ENCODE measurements around the gene TCF3. TPM values are rescaled to one million over a fixed set of nuclear protein-coding genes. Genes with fewer than 3 reads are reported as not detected.

Gene TCF3
- polyA plus RNA-seq, 1 donor, result 74.3 TPM

DNA sequence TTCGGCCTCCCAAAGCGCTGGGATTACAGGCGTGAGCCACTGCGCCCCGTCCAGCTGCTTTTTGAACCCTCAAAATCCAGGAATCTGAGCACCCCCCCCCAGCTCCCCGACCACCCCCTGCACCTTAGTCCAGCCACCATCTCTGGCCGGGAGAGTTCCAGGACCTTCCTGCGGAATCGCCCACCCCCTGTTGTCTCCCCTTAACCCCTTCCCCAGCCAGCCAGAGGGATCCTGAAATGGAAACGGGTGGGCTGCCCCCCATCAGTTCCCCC is 59.0 kb downstream of the TCF3 start:
- Histone ChIP-seq H3K9me3 (ENCODE audit: control insufficient read depth, low read depth, low read length) (no peaks in the 10 kb centered on the region), H3K27me3 (ENCODE audit: control insufficient read depth, insufficient read depth, low read length) (no peaks in the 10 kb centered on the region), H3K27ac (ENCODE audit: low read length) (no peak overlapping the region), H3K4me1 (ENCODE audit: control insufficient read depth, insufficient read depth, low read length) (peaks cover 10% of the 10 kb centered on the region), H3K36me3 (ENCODE audit: control insufficient read depth, insufficient read depth, low read length) (peaks cover 21% of the 10 kb centered on the region), H3K4me3 (ENCODE audit: low read length) (peak overlapping the region; percentile 85)
- no CpG with 5 or more reads among the region's 10 CpGs for WGBS (ENCODE audit: insufficient coverage, low lambda C conversion rate)
- no peak for DNase-seq

DNA sequence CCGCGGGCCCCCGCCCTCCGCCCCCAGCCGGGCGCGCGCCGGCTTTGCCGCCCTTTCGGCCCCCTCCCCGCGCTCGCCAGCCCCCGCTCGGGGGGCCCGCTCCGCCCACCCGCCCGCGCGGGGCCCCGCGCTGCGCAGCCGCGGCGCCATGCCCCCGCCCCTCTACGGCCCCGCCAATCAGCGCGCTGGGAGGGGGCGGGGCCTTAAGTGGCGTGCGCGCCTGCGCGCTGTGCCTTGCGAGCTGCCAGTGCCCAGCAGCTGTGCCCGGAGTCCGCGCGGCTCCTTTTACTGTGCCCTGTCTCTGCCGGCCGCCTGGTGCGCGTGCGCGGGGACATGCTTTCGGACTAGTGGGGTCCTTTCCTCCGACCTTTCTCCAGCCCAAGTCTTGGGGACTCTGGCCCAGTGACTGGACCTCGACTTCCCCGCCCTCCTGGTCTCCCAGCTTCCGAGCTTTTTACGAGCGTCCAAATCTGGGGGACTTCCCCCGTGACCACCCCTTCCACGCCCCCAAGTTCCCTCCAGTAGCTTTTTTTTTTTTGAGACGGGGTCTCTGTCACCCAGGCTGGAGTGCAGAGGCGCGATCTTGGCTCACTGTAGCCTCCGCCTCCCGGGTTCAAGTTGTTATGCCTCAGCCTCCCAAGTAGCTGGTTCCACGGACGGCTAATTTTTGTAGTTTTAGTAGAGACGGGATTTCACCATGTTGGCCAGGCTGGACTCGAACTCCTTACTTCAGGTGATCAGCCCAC is 59.5 kb downstream of the TCF3 start, which contains the start of gene MBD3:
TSS of gene MBD3 (minus strand) at position 111 of the 746 bp plus-strand sequence. CDS start 234 bp downstream, outside the sequence.
- H3K4me3 ChIP-seq (ENCODE audit: low read length), result peak within 1 kb of the TSS; percentile 85
- H3K27me3 ChIP-seq (ENCODE audit: control insufficient read depth, insufficient read depth, low read length), result no peaks in the 10 kb centered on the region
- peaks cover 11% of the 10 kb centered on the region for H3K4me1 ChIP-seq (ENCODE audit: control insufficient read depth, insufficient read depth, low read length)
- WGBS (ENCODE audit: insufficient coverage, low lambda C conversion rate), result no CpG with 5 or more reads among the region's 68 CpGs
- H3K27ac ChIP-seq (ENCODE audit: low read length), result peak within 1 kb of the TSS; percentile 86
- DNase-seq, result peak; percentile 92 to 96
- peaks cover 18% of the 10 kb centered on the region for H3K36me3 ChIP-seq (ENCODE audit: control insufficient read depth, insufficient read depth, low read length)
- no peaks in the 10 kb centered on the region for H3K9me3 ChIP-seq (ENCODE audit: control insufficient read depth, low read depth, low read length)

DNA sequence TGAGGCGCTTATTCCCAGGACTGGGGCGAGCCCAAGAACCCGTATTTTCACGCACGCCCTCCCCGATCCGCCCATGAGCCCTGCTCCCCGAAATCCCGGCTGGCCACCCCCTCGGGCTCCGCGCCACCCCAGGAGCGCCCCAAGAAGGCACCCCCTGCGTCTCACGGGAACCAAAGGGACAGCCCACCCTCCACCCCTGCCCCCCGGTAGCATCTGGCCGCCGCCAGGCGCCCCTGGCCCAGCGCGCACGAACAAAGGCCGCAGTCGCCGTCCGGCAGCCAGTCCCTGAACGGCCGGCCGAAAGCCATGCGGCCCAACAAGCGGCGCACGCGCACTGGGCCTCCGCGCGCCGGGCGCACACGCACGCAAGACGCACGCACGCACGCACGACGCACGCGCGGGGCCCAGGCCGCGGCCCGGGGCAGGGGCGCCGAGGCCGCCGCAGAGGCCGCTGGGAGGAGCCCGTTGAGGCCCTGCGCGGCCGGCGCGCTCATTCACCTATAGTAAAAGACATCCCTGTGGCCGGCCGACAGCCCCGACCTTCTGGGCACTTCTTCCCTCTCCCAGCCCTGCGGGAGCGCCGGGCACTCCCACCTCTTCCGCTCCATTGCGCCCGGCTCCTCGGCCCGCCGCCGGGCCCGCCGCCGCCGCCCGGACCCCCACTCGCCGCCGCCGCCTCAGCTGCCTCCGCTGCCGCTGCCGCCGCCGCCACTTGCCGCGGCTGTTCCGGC is 60.2 kb downstream of the TCF3 start:
- peak overlapping the region; percentile 66 for H3K4me3 ChIP-seq (ENCODE audit: low read length)

DNA sequence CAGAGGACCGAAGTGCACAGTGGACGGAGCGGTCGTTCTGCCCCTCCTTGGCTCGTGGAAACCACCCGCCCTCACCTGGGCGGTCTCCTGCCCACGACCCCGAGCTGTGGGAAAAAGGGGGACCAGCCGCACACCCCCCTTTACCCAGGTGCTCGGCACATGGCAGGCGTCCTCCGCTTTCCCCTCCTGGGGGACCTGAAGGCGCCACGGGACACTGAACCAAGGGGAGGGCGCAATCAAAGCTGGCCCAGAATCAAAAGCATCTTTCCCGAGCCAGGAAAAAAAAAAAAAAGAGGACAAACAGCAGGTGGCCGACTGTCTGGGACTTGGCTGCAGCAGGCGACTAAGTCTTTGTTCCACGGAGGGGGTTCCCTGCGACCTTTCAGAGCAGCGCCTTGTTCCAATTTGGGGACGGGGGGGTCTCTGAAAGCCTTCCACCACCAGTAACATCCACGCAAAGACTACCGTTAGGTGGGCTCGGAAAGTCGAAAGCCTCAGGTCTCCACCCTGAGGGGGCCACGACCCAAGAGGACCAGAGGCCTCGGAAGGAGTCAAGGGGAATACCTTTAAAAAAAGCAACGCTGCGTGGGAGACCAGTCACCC is 60.9 kb downstream of the TCF3 start:
- Histone ChIP-seq H3K27ac (ENCODE audit: low read length) (peak overlapping the region; percentile 78), H3K36me3 (ENCODE audit: control insufficient read depth, insufficient read depth, low read length) (peaks cover 5% of the 10 kb centered on the region), H3K9me3 (ENCODE audit: control insufficient read depth, low read depth, low read length) (no peaks in the 10 kb centered on the region), H3K27me3 (ENCODE audit: control insufficient read depth, insufficient read depth, low read length) (no peaks in the 10 kb centered on the region), H3K4me3 (ENCODE audit: low read length) (peak overlapping the region; percentile 66), H3K4me1 (ENCODE audit: control insufficient read depth, insufficient read depth, low read length) (peaks cover 21% of the 10 kb centered on the region)
- no CpG with 5 or more reads among the region's 31 CpGs for WGBS (ENCODE audit: insufficient coverage, low lambda C conversion rate)
- peak in 1 of 2 donors; percentile 40 for DNase-seq

More for the DNA sequence above, 60.2 kb downstream of the TCF3 start:
- peak; percentile 92 for DNase-seq
- peaks cover 11% of the 10 kb centered on the region for H3K36me3 ChIP-seq (ENCODE audit: control insufficient read depth, insufficient read depth, low read length)
- peaks cover 19% of the 10 kb centered on the region for H3K4me1 ChIP-seq (ENCODE audit: control insufficient read depth, insufficient read depth, low read length)
- no peaks in the 10 kb centered on the region for H3K27me3 ChIP-seq (ENCODE audit: control insufficient read depth, insufficient read depth, low read length)
- H3K27ac ChIP-seq (ENCODE audit: low read length), result peak overlapping the region; percentile 86
- whole genome bisulfite sequencing (ENCODE audit: insufficient coverage, low lambda C conversion rate), result no CpG with 5 or more reads among the region's 94 CpGs
- no peaks in the 10 kb centered on the region for H3K9me3 ChIP-seq (ENCODE audit: control insufficient read depth, low read depth, low read length)

DNA sequence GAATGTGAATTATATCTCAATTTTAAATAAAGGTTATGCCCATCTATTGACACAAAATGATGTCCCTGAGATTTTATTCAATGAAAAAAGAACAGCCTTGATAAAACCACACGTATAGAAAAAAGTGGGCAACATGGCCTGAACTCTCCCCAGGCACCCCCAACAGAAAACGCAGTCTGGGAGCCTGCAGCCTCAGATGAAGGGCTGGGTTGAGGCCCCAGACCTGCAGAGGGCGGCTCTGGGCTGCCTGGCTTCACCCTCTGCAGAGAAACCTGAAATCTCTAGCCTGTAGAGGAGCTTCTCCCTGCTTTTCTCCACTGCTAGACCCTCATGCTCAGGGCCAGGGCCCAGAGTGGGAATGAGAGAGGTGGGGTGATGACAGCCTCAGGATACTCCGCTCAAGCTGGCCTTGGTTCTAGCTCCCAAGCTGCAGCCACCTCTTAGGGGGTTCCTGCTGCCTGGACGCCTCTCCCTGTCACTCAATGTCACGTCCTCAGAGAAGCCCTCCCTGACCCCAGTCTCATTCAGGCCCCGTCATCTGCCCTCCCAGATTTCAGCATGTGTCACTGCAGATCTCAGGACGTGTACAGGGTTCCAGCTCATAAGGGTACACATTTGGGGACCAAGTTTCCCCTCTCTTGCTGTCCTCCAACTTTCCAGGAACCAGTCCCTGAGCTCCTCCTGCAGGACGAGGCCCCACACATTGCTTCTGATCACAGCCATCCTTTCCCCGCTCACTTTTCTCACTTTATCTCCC is 61.6 kb downstream of the TCF3 start:
- H3K27ac ChIP-seq (ENCODE audit: low read length), result peak overlapping the region; percentile 78
- H3K4me1 ChIP-seq (ENCODE audit: control insufficient read depth, insufficient read depth, low read length), result peaks cover 21% of the 10 kb centered on the region
- DNase-seq, result peak in 1 of 2 donors; percentile 45
- H3K36me3 ChIP-seq (ENCODE audit: control insufficient read depth, insufficient read depth, low read length), result peaks cover 4% of the 10 kb centered on the region
- H3K27me3 ChIP-seq (ENCODE audit: control insufficient read depth, insufficient read depth, low read length), result no peaks in the 10 kb centered on the region
- no peaks in the 10 kb centered on the region for H3K9me3 ChIP-seq (ENCODE audit: control insufficient read depth, low read depth, low read length)
- H3K4me3 ChIP-seq (ENCODE audit: low read length), result peak overlapping the region; percentile 66
- WGBS (ENCODE audit: insufficient coverage, low lambda C conversion rate), result no CpG with 5 or more reads among the region's 10 CpGs

DNA sequence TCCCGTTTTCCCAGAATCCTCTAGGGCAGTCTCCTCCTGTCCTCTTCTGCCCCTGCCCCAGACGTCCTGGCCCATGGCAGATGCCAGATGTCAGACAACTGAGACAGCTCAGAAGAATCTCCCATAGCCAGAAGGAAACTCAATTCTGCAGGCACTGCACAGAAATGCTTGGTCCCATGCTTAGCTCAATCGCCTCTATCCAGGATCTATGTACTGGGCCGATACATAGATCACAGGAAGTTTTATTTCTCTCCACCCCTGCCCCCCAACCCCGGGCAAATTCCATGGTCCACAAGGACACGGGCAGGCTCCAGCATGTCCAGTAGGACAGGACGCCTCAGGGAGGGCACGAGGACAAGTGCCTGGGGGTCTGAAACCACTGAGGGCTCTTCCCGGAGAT is 64.5 kb downstream of the TCF3 start:
- WGBS (ENCODE audit: insufficient coverage, low lambda C conversion rate), result 40% methylated on average over 2 of the region's 9 CpGs
- Histone ChIP-seq H3K9me3 (ENCODE audit: control insufficient read depth, low read depth, low read length) (no peaks in the 10 kb centered on the region), H3K27ac (ENCODE audit: low read length) (no peak overlapping the region), H3K4me3 (ENCODE audit: low read length) (no peak overlapping the region), H3K27me3 (ENCODE audit: control insufficient read depth, insufficient read depth, low read length) (no peaks in the 10 kb centered on the region), H3K4me1 (ENCODE audit: control insufficient read depth, insufficient read depth, low read length) (peaks cover 17% of the 10 kb centered on the region), H3K36me3 (ENCODE audit: control insufficient read depth, insufficient read depth, low read length) (peaks cover 18% of the 10 kb centered on the region)
- no peak for DNase-seq

DNA sequence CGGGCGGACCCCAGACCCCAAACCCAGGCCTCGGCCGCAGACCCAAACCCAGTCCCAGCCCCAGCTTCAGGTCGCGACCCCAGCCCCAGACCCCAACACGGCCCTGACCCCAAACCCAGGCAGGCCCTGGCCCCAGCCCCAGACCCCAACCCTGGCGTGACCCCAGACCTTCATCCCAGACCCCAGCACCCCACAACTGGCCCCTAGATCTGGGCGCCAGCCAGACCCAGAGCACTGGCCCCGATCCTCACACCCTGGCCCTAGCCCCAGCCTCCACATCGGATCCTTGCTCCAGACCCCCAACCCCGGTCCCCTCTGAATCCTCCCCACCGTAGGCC is 67.2 kb downstream of the TCF3 start:
- Histone ChIP-seq H3K27me3 (ENCODE audit: control insufficient read depth, insufficient read depth, low read length) (no peaks in the 10 kb centered on the region), H3K4me3 (ENCODE audit: low read length) (no peak overlapping the region), H3K9me3 (ENCODE audit: control insufficient read depth, low read depth, low read length) (no peaks in the 10 kb centered on the region), H3K4me1 (ENCODE audit: control insufficient read depth, insufficient read depth, low read length) (peaks cover 12% of the 10 kb centered on the region), H3K27ac (ENCODE audit: low read length) (no peak overlapping the region), H3K36me3 (ENCODE audit: control insufficient read depth, insufficient read depth, low read length) (peaks cover 42% of the 10 kb centered on the region)
- WGBS (ENCODE audit: insufficient coverage, low lambda C conversion rate), result no CpG with 5 or more reads among the region's 13 CpGs
- DNase-seq, result no peak

DNA sequence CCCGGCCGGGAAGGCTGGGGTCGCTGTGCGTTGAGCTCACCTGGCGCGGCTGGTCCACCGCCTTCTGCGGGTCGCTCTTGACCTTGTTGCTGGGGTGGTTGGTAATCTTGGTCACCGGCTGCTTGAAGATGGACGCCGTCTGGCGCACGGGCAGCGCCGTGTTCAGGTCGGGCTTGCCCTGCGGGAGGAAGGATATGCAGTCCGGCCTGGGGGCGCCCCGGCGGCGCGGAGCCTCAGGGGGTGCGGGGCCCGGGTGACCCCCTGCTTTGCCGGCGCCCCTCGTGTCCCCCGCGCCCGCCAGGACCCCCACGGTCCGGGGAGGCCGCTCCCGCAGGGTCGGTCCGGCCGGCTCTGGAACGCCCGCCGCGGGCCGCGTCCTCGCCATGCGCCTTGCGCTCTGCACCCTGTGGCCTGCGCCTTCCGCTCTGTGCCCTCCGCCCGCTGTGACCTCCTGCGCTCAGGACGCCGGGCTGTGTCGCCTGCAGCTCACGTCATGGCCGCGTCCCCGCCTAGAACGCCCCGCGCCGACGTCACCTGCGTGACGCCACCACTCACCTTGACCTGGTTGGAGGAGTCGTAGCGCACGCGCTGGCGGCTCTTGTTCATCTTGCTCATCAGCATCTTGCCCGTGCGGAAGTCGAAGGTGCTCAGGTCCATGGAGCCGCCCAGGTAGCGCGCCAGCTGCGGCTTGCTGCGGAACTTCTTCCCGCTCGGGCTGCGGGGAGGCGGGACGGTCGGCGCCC is 67.7 kb downstream of the TCF3 start:
- Histone ChIP-seq H3K27me3 (ENCODE audit: control insufficient read depth, insufficient read depth, low read length) (no peaks in the 10 kb centered on the region), H3K4me3 (ENCODE audit: low read length) (no peak overlapping the region), H3K4me1 (ENCODE audit: control insufficient read depth, insufficient read depth, low read length) (peaks cover 12% of the 10 kb centered on the region), H3K36me3 (ENCODE audit: control insufficient read depth, insufficient read depth, low read length) (peaks cover 45% of the 10 kb centered on the region), H3K27ac (ENCODE audit: low read length) (no peak overlapping the region), H3K9me3 (ENCODE audit: control insufficient read depth, low read depth, low read length) (no peaks in the 10 kb centered on the region)
- no CpG with 5 or more reads among the region's 87 CpGs for WGBS (ENCODE audit: insufficient coverage, low lambda C conversion rate)
- no peak for DNase-seq

DNA sequence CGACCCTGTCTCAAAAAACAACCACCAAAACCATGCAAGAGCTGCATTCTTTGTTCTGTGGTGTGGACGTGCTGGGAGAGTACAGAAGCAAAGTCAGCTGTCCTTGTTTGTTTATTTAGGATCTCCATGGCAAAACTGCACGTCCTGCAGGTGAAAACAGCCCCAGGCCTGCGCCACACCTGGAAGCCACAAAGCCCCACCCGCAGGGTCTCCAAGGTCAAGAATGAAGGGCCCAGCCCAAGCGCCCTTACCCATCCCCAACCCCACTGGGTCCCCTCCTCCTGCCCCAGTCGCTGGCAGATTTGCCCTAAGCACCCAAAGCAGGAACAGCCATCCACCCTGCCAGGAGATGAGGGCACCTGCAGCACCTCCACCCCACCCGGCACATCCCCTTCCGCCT is 70.2 kb downstream of the TCF3 start:
- Histone ChIP-seq H3K4me3 (ENCODE audit: low read length) (no peak overlapping the region), H3K4me1 (ENCODE audit: control insufficient read depth, insufficient read depth, low read length) (peaks cover 3% of the 10 kb centered on the region), H3K27me3 (ENCODE audit: control insufficient read depth, insufficient read depth, low read length) (no peaks in the 10 kb centered on the region), H3K9me3 (ENCODE audit: control insufficient read depth, low read depth, low read length) (peaks cover 11% of the 10 kb centered on the region), H3K27ac (ENCODE audit: low read length) (no peak overlapping the region), H3K36me3 (ENCODE audit: control insufficient read depth, insufficient read depth, low read length) (peaks cover 65% of the 10 kb centered on the region)
- no peak for DNase-seq
- WGBS (ENCODE audit: insufficient coverage, low lambda C conversion rate), result no CpG with 5 or more reads among the region's 9 CpGs

Data from large intestine (tissue), 3 donors.